T-helper 2 cell treated with Interferon-gamma antibody and Interleukin-4, amounts not matched to agents 5 μg/mL and 100 μg/mL, for 36 hours (primary cell): ENCODE data around the gene C5orf15.

Source experiments
- DNase-seq: peaks from one replicate; pipeline ENCODE4 v3.0.0; 2021; ENCODE audit warnings: low spot score
- H3K27ac Mint-ChIP-seq: one replicate; pipeline ENCODE4 v1.8.0; 2021; ENCODE audit warnings: mild to moderate bottlenecking, mixed read lengths
- H3K27me3 Mint-ChIP-seq: one replicate; pipeline ENCODE4 v1.8.0; 2021; ENCODE audit warnings: low read depth, mixed read lengths
- H3K36me3 Mint-ChIP-seq: one replicate; pipeline ENCODE4 v1.8.0; 2021; ENCODE audit warnings: low read depth, mixed read lengths
- H3K4me1 Mint-ChIP-seq: one replicate; pipeline ENCODE4 v1.8.0; 2021; ENCODE audit warnings: low read depth, mixed read lengths
- H3K4me3 Mint-ChIP-seq: one replicate; pipeline ENCODE4 v1.8.0; 2022; ENCODE audit warnings: mild to moderate bottlenecking, moderate library complexity, mixed read lengths
- H3K9me3 Mint-ChIP-seq: one replicate; pipeline ENCODE4 v1.8.0; 2021; ENCODE audit warnings: mixed read lengths

The C5orf15 gene

GRCh38 chr5:133921069-133921468, 47.4 kb downstream of the C5orf15 start:
- H3K4me3 Mint-ChIP-seq, result no peak overlapping the region
- peaks cover 2% of the 10 kb centered on the region for H3K4me1 Mint-ChIP-seq
- H3K27me3 Mint-ChIP-seq, result no peaks in the 10 kb centered on the region
- no peaks in the 10 kb centered on the region for H3K36me3 Mint-ChIP-seq
- no peak overlapping the region for H3K27ac Mint-ChIP-seq
- no peaks in the 10 kb centered on the region for H3K9me3 Mint-ChIP-seq
- no peak for DNase-seq

GRCh38 chr5:133919148-133920136, 49.0 kb downstream of the C5orf15 start:
- no peaks in the 10 kb centered on the region for H3K9me3 Mint-ChIP-seq
- no peak overlapping the region for H3K4me3 Mint-ChIP-seq
- H3K36me3 Mint-ChIP-seq, result no peaks in the 10 kb centered on the region
- peaks cover 2% of the 10 kb centered on the region for H3K4me1 Mint-ChIP-seq
- no peak for DNase-seq
- H3K27me3 Mint-ChIP-seq, result no peaks in the 10 kb centered on the region
- H3K27ac Mint-ChIP-seq, result no peak overlapping the region

- H3K27ac Mint-ChIP-seq, result no peak overlapping the region
- H3K36me3 Mint-ChIP-seq, result no peaks in the 10 kb centered on the region
- DNase-seq, result no peak
- no peaks in the 10 kb centered on the region for H3K9me3 Mint-ChIP-seq
- H3K27me3 Mint-ChIP-seq, result no peaks in the 10 kb centered on the region
- H3K4me3 Mint-ChIP-seq, result no peak overlapping the region
- peaks cover 2% of the 10 kb centered on the region for H3K4me1 Mint-ChIP-seq
Measured at GRCh38 chr5:133918731-133919130, 49.7 kb downstream of the C5orf15 start.

- Mint-ChIP-seq H3K27ac (no peak overlapping the region), H3K9me3 (no peaks in the 10 kb centered on the region), H3K4me3 (no peak overlapping the region), H3K36me3 (no peaks in the 10 kb centered on the region), H3K4me1 (peaks cover 2% of the 10 kb centered on the region), H3K27me3 (no peaks in the 10 kb centered on the region)
- DNase-seq, result no peak
Measured at GRCh38 chr5:133918316-133918715, 50.1 kb downstream of the C5orf15 start.

GRCh38 chr5:133917785-133918184, 50.6 kb downstream of the C5orf15 start:
- H3K36me3 Mint-ChIP-seq, result no peaks in the 10 kb centered on the region
- H3K4me1 Mint-ChIP-seq, result peaks cover 2% of the 10 kb centered on the region
- H3K27ac Mint-ChIP-seq, result no peak overlapping the region
- no peaks in the 10 kb centered on the region for H3K27me3 Mint-ChIP-seq
- DNase-seq, result no peak
- no peak overlapping the region for H3K4me3 Mint-ChIP-seq
- no peaks in the 10 kb centered on the region for H3K9me3 Mint-ChIP-seq

- Mint-ChIP-seq H3K4me3 (no peak overlapping the region), H3K4me1 (peaks cover 2% of the 10 kb centered on the region), H3K9me3 (no peaks in the 10 kb centered on the region), H3K27ac (no peak overlapping the region), H3K27me3 (no peaks in the 10 kb centered on the region), H3K36me3 (no peaks in the 10 kb centered on the region)
- DNase-seq, result no peak
Measured at GRCh38 chr5:133916914-133917313, 51.5 kb downstream of the C5orf15 start.

GRCh38 chr5:133916479-133916878, 51.9 kb downstream of the C5orf15 start:
- Mint-ChIP-seq H3K27ac (no peak overlapping the region), H3K27me3 (no peaks in the 10 kb centered on the region), H3K4me1 (peaks cover 2% of the 10 kb centered on the region), H3K4me3 (no peak overlapping the region), H3K9me3 (no peaks in the 10 kb centered on the region), H3K36me3 (no peaks in the 10 kb centered on the region)
- DNase-seq, result no peak

GRCh38 chr5:133914434-133914833, 54.0 kb downstream of the C5orf15 start:
- Mint-ChIP-seq H3K4me3 (no peak overlapping the region), H3K9me3 (no peaks in the 10 kb centered on the region), H3K27me3 (no peaks in the 10 kb centered on the region), H3K4me1 (peaks cover under 1% of the 10 kb centered on the region), H3K27ac (no peak overlapping the region), H3K36me3 (no peaks in the 10 kb centered on the region)
- DNase-seq, result no peak

GRCh38 chr5:133913413-133914155, 54.8 kb downstream of the C5orf15 start:
- Mint-ChIP-seq H3K4me1 (no peaks in the 10 kb centered on the region), H3K4me3 (no peak overlapping the region), H3K36me3 (no peaks in the 10 kb centered on the region), H3K27ac (no peak overlapping the region), H3K9me3 (no peaks in the 10 kb centered on the region), H3K27me3 (no peaks in the 10 kb centered on the region)
- DNase-seq, result no peak

GRCh38 chr5:133912951-133913350, 55.5 kb downstream of the C5orf15 start:
- Mint-ChIP-seq H3K4me3 (no peak overlapping the region), H3K27me3 (no peaks in the 10 kb centered on the region), H3K9me3 (no peaks in the 10 kb centered on the region), H3K4me1 (no peaks in the 10 kb centered on the region), H3K27ac (no peak overlapping the region), H3K36me3 (no peaks in the 10 kb centered on the region)
- no peak for DNase-seq

GRCh38 chr5:133910571-133910970, 57.9 kb downstream of the C5orf15 start:
- H3K4me3 Mint-ChIP-seq, result no peak overlapping the region
- no peaks in the 10 kb centered on the region for H3K27me3 Mint-ChIP-seq
- no peaks in the 10 kb centered on the region for H3K36me3 Mint-ChIP-seq
- no peaks in the 10 kb centered on the region for H3K9me3 Mint-ChIP-seq
- no peaks in the 10 kb centered on the region for H3K4me1 Mint-ChIP-seq
- no peak overlapping the region for H3K27ac Mint-ChIP-seq
- DNase-seq, result no peak

GRCh38 chr5:133909603-133910002, 58.8 kb downstream of the C5orf15 start:
- Mint-ChIP-seq H3K4me3 (no peak overlapping the region), H3K4me1 (no peaks in the 10 kb centered on the region), H3K27me3 (no peaks in the 10 kb centered on the region), H3K36me3 (no peaks in the 10 kb centered on the region), H3K9me3 (no peaks in the 10 kb centered on the region), H3K27ac (no peak overlapping the region)
- DNase-seq, result no peak

- no peak overlapping the region for H3K4me3 Mint-ChIP-seq
- DNase-seq, result no peak
- H3K27ac Mint-ChIP-seq, result no peak overlapping the region
- H3K9me3 Mint-ChIP-seq, result no peaks in the 10 kb centered on the region
- H3K27me3 Mint-ChIP-seq, result no peaks in the 10 kb centered on the region
- H3K36me3 Mint-ChIP-seq, result no peaks in the 10 kb centered on the region
- H3K4me1 Mint-ChIP-seq, result no peaks in the 10 kb centered on the region
Measured at GRCh38 chr5:133907075-133907474, 61.4 kb downstream of the C5orf15 start.

GRCh38 chr5:133906303-133906702, 62.1 kb downstream of the C5orf15 start:
- H3K9me3 Mint-ChIP-seq, result no peaks in the 10 kb centered on the region
- no peak overlapping the region for H3K27ac Mint-ChIP-seq
- no peak for DNase-seq
- H3K36me3 Mint-ChIP-seq, result no peaks in the 10 kb centered on the region
- no peaks in the 10 kb centered on the region for H3K4me1 Mint-ChIP-seq
- no peak overlapping the region for H3K4me3 Mint-ChIP-seq
- H3K27me3 Mint-ChIP-seq, result no peaks in the 10 kb centered on the region
